ENCODE results near the gene ELN.
A peak's percentile ranks its signal among the peaks of the same experiment; 100 is the strongest.

DNA sequence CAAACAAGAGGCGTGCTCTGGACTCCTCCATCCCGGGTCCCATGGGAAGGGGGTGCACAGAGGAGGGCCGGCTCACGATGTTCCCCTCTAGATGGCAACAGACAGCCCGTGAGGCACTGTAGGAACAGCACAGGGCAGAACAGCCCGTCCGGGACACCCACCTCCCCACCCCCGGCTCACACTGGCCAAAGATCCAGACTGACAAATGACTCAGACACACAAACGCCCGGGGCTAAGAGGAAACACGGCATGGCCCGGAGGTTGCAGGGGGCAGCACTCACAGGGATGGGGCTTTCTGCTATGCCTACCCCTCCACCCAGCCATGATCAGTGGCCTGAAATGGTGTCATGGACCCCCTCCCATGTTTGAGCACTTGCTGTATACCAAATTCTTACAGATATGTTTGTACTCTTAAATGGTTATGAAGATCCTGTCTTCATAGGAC is 4.9 kb upstream of the ELN start:
- TF ChIP-seq, protein P1, sequence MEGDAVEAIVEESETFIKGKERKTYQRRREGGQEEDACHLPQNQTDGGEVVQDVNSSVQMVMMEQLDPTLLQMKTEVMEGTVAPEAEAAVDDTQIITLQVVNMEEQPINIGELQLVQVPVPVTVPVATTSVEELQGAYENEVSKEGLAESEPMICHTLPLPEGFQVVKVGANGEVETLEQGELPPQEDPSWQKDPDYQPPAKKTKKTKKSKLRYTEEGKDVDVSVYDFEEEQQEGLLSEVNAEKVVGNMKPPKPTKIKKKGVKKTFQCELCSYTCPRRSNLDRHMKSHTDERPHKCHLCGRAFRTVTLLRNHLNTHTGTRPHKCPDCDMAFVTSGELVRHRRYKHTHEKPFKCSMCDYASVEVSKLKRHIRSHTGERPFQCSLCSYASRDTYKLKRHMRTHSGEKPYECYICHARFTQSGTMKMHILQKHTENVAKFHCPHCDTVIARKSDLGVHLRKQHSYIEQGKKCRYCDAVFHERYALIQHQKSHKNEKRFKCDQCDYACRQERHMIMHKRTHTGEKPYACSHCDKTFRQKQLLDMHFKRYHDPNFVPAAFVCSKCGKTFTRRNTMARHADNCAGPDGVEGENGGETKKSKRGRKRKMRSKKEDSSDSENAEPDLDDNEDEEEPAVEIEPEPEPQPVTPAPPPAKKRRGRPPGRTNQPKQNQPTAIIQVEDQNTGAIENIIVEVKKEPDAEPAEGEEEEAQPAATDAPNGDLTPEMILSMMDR (IDR thresholded peaks at IDR 0.05; ENCODE audit: extremely low read depth in 1 of 2, insufficient read depth in 1 of 2, low read depth in 1 of 2, low read length in 2 of 2), result peak in 1 of 2 donors; percentile 6
- TF ChIP-seq JUN (IDR thresholded peaks at IDR 0.05; ENCODE audit: borderline replicate concordance, insufficient read depth, insufficient read length, low read depth), result no peak
- TF ChIP-seq POLR2A (IDR thresholded peaks at IDR 0.05; ENCODE audit: low read depth, low read length), result no peak
- peak; percentile 38 for TF ChIP-seq POLR2AphosphoS5 (IDR thresholded peaks at IDR 0.05; ENCODE audit: insufficient read depth, low read depth, low read length)

All from endothelial cell of umbilical vein (primary cell).